Spleen (tissue), 7 donors: Measurements from ENCODE around the gene SLC8A1.

Source experiments
- CTCF ChIP-seq, 11 experiments: fragments of 200-600 bp in 7 of 11; fragments of 450-650 bp in 4 of 11; sonication (generic) in 4 of 11; IDR thresholded peaks in 8 of 11; conservative IDR thresholded peaks in 3 of 11; 1 replicate in 7 of 11; 2 replicates in 4 of 11; pipeline versions ENCODE4 v1.4.0 to v1.8.0; 2016 to 2021; ENCODE audit warnings: antibody characterized with exemption in 11 of 11, inconsistent platforms in 4 of 11, mild to moderate bottlenecking in 1 of 11
- POLR2A ChIP-seq, 3 donors: fragments of 450-650 bp; IDR thresholded peaks; one replicate each; pipeline ENCODE4 v1.5.1; 2017; ENCODE audit warnings: antibody characterized with exemption in 3 of 3, mild to moderate bottlenecking in 1 of 3
- donor health status: DM: no; HTN: no; CAD: no; lungs with moderate emphysema.
- donor health status: DM: no; HTN: no; CAD: no.
- donor health status: DM: no; HTN: no; CAD: no.

- TF ChIP-seq CTCF (IDR thresholded peaks at IDR 0.05 in 8 of 11, conservative IDR thresholded peaks at IDR 0.05 in 3 of 11) (no peak), POLR2A (IDR thresholded peaks at IDR 0.05) (no peak)
Measured at GRCh38 chr2:40300391-40300790, 151.5 kb downstream of the SLC8A1 start.
